ENCODE data around the gene HIBADH. TPM values are rescaled to one million over a fixed set of nuclear protein-coding genes. Genes with fewer than 3 reads are reported as not detected.

Gene HIBADH
- total and polyA plus RNA-seq, 2 donors (not counting 3 experiments of a cell fraction or from before 2014, with no cell fraction given): 22.6 to 30.5 TPM

GRCh38 chr7:27636326-27637006 lies 26.2 kb downstream of the HIBADH start:
- Histone ChIP-seq H3K4me1 (ENCODE audit: control insufficient read depth, extremely low read depth, insufficient read depth, low read length) (peaks cover 9% of the 10 kb centered on the region), H3K79me2 (ENCODE audit: control insufficient read depth, insufficient read depth, low read length) (no peaks in the 10 kb centered on the region), H3K4me2 (ENCODE audit: insufficient read depth, low read length) (no peak overlapping the region), H2AFZ (ENCODE audit: low read depth, low read length) (no peak overlapping the region), H3K27me3 (ENCODE audit: control insufficient read depth in 2 of 2, insufficient read depth in 2 of 2, low read length in 2 of 2) (no peaks in the 10 kb centered on the region), H3K27ac (ENCODE audit: insufficient read depth, low read depth, low read length) (no peak overlapping the region), H3K9me1 (replicated peaks; ENCODE audit: control insufficient read depth, extremely low read depth, insufficient read depth, low read length) (no peaks in the 10 kb centered on the region), H3K36me3 (ENCODE audit: control insufficient read depth in 2 of 2, extremely low read depth in 1 of 2, insufficient read depth in 2 of 2, low read length in 2 of 2) (no peaks in the 10 kb centered on the region), H3K4me3 (replicated peaks in 1 of 3; ENCODE audit: insufficient read depth in 1 of 3, low read depth in 1 of 3, low read length in 3 of 3) (no peak overlapping the region), H4K20me1 (replicated peaks; ENCODE audit: control insufficient read depth, extremely low read depth, insufficient read depth, low read length) (no peaks in the 10 kb centered on the region), H3K9me3 (replicated peaks; ENCODE audit: control insufficient read depth, insufficient read depth, low read length) (no peaks in the 10 kb centered on the region), H3K9ac (replicated peaks; ENCODE audit: extremely low read depth, insufficient read depth, low read length) (no peak overlapping the region)
- TF ChIP-seq MAX (IDR thresholded peaks at IDR 0.05; ENCODE audit: insufficient read depth, insufficient read length) (no peak), GATA2 (IDR thresholded peaks at IDR 0.05; ENCODE audit: insufficient read depth, insufficient read length, low read depth, low read length) (no peak), JUN (IDR thresholded peaks at IDR 0.05; ENCODE audit: borderline replicate concordance, insufficient read depth, insufficient read length, low read depth) (no peak)
- no TSS peak for BruUV-seq (replicated peaks)
- POLR2A ChIA-PET: no interaction called here
- intact Hi-C loops (cut with micrococcal nuclease) (no loop called here), dilution Hi-C loops (cut with MboI; ENCODE audit: extremely low pct_ligation_motif_present, low sequenced_read_pairs) (no loop called here)
- DNase-seq (ENCODE audit: low read depth, low spot score) (no peak), FAIRE-seq (no peak)
- CTCF ChIA-PET: interaction anchor here (1.6 kb wide), 1 partner anchor 30 kb away, joined by 8 read pairs; no protein-coding TSS in a partner anchor

GRCh38 chr7:27635728-27636127 lies 27.0 kb downstream of the HIBADH start:
- CTCF ChIA-PET: no interaction called here

More at GRCh38 chr7:27635728-27636127, 27.0 kb downstream of the HIBADH start:
- intact Hi-C loops (cut with micrococcal nuclease): no loop called here
- Histone ChIP-seq H3K4me1 (ENCODE audit: control insufficient read depth, extremely low read depth, insufficient read depth, low read length) (peaks cover 5% of the 10 kb centered on the region), H3K9ac (replicated peaks; ENCODE audit: extremely low read depth, insufficient read depth, low read length) (no peak overlapping the region), H3K27ac (ENCODE audit: insufficient read depth, low read depth, low read length) (no peak overlapping the region), H3K9me1 (replicated peaks; ENCODE audit: control insufficient read depth, extremely low read depth, insufficient read depth, low read length) (no peaks in the 10 kb centered on the region), H2AFZ (ENCODE audit: low read depth, low read length) (no peak overlapping the region), H3K4me3 (replicated peaks in 1 of 3; ENCODE audit: insufficient read depth in 1 of 3, low read depth in 1 of 3, low read length in 3 of 3) (no peak overlapping the region), H3K79me2 (ENCODE audit: control insufficient read depth, insufficient read depth, low read length) (no peaks in the 10 kb centered on the region), H3K9me3 (replicated peaks; ENCODE audit: control insufficient read depth, insufficient read depth, low read length) (no peaks in the 10 kb centered on the region), H3K27me3 (ENCODE audit: control insufficient read depth in 2 of 2, insufficient read depth in 2 of 2, low read length in 2 of 2) (no peaks in the 10 kb centered on the region), H3K36me3 (ENCODE audit: control insufficient read depth in 2 of 2, extremely low read depth in 1 of 2, insufficient read depth in 2 of 2, low read length in 2 of 2) (no peaks in the 10 kb centered on the region), H4K20me1 (replicated peaks; ENCODE audit: control insufficient read depth, extremely low read depth, insufficient read depth, low read length) (no peaks in the 10 kb centered on the region), H3K4me2 (ENCODE audit: insufficient read depth, low read length) (no peak overlapping the region)
- FAIRE-seq: no peak
- POLR2A ChIA-PET: no interaction called here
- TF ChIP-seq FOS (IDR thresholded peaks at IDR 0.05; ENCODE audit: borderline replicate concordance, insufficient read depth, low read length) (no peak), MAX (IDR thresholded peaks at IDR 0.05; ENCODE audit: insufficient read depth, insufficient read length) (no peak), JUN (IDR thresholded peaks at IDR 0.05; ENCODE audit: borderline replicate concordance, insufficient read depth, insufficient read length, low read depth) (no peak), GATA2 (IDR thresholded peaks at IDR 0.05; ENCODE audit: insufficient read depth, insufficient read length, low read depth, low read length) (no peak), POLR2AphosphoS5 (IDR thresholded peaks at IDR 0.05; ENCODE audit: insufficient read depth, low read depth, low read length) (no peak), POLR2A (IDR thresholded peaks at IDR 0.05; ENCODE audit: low read depth, low read length) (no peak), MYC (IDR thresholded peaks at IDR 0.05; ENCODE audit: low read depth, low read length) (no peak), CTCF (IDR thresholded peaks at IDR 0.05; ENCODE audit: extremely low read depth in 1 of 2, insufficient read depth in 1 of 2, low read depth in 1 of 2, low read length in 2 of 2) (no peak), EZH2 (IDR thresholded peaks at IDR 0.05; ENCODE audit: borderline replicate concordance, low read depth, low read length, severe bottlenecking) (no peak)
- dilution Hi-C loops (cut with MboI; ENCODE audit: extremely low pct_ligation_motif_present, low sequenced_read_pairs): no loop called here
- no peak for DNase-seq (ENCODE audit: low read depth, low spot score)
- no TSS peak for BruUV-seq (replicated peaks)

Measured in endothelial cell of umbilical vein (primary cell).